Measurements from ENCODE around the gene ONECUT3.

GRCh38 chr19:1704339-1704738 is 49.0 kb upstream of the ONECUT3 start:
- TF ChIP-seq CTCF (optimal IDR thresholded peaks at IDR 0.05 in 1 of 3, IDR thresholded peaks at IDR 0.05 in 1 of 3, conservative IDR thresholded peaks at IDR 0.05 in 1 of 3; ENCODE audit: extremely low read depth in 1 of 3, insufficient read depth in 2 of 3, low read length in 3 of 3): no peak
- TF ChIP-seq EZH2 (IDR thresholded peaks at IDR 0.05; ENCODE audit: low read length): no peak

Data from keratinocyte (primary cell).